ENCODE measurements around the gene MAP6. TPM values are rescaled to one million over a fixed set of nuclear protein-coding genes. Genes with fewer than 3 reads are reported as not detected.

The MAP6 gene
- total and polyA plus RNA-seq, 2 experiments from 2014 or later: 2.9 to 5.6 TPM

- no peak overlapping the region for H3K4me3 ChIP-seq
- no peaks in the 10 kb centered on the region for H3K9me3 ChIP-seq (ENCODE audit: low read depth)
- TF ChIP-seq, protein P1, sequence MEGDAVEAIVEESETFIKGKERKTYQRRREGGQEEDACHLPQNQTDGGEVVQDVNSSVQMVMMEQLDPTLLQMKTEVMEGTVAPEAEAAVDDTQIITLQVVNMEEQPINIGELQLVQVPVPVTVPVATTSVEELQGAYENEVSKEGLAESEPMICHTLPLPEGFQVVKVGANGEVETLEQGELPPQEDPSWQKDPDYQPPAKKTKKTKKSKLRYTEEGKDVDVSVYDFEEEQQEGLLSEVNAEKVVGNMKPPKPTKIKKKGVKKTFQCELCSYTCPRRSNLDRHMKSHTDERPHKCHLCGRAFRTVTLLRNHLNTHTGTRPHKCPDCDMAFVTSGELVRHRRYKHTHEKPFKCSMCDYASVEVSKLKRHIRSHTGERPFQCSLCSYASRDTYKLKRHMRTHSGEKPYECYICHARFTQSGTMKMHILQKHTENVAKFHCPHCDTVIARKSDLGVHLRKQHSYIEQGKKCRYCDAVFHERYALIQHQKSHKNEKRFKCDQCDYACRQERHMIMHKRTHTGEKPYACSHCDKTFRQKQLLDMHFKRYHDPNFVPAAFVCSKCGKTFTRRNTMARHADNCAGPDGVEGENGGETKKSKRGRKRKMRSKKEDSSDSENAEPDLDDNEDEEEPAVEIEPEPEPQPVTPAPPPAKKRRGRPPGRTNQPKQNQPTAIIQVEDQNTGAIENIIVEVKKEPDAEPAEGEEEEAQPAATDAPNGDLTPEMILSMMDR (IDR thresholded peaks at IDR 0.05; ENCODE audit: low read depth, low read length): no peak
- H3K27me3 ChIP-seq: no peaks in the 10 kb centered on the region
- peaks cover 4% of the 10 kb centered on the region for H3K4me1 ChIP-seq (ENCODE audit: low read depth)
- H3K36me3 ChIP-seq: no peaks in the 10 kb centered on the region
- DNase-seq (ENCODE audit: low read depth in 1 of 2, low spot score in 1 of 2): no peak
- no peak overlapping the region for H3K27ac ChIP-seq
Measured at GRCh38 chr11:75644946-75645345, 23.9 kb downstream of the MAP6 start.

DNA sequence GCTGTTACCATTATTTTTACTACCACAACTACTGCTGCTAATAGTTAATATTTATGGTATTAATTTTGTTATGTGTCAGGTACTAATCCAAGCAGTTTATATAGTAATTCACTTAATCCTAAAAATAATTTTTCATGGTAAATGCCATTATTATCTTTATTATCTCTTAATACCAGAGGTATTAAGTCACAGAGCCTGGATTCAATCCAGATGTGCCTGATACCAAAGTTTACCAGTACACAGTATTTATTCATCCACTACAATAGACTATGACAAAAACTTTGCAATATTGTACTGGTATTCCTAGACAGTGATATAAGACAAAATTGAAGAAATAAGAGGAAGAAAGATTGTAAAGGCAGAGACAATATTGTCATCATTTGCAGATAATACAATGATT, 24.5 kb downstream of the MAP6 start:
- TF ChIP-seq, protein P1 (IDR thresholded peaks at IDR 0.05; ENCODE audit: low read depth, low read length): no peak
- Histone ChIP-seq H3K36me3 (no peaks in the 10 kb centered on the region), H3K27me3 (no peaks in the 10 kb centered on the region), H3K9me3 (ENCODE audit: low read depth) (no peaks in the 10 kb centered on the region), H3K4me1 (ENCODE audit: low read depth) (peaks cover 10% of the 10 kb centered on the region), H3K4me3 (no peak overlapping the region), H3K27ac (no peak overlapping the region)
- no peak for DNase-seq (ENCODE audit: low read depth in 1 of 2, low spot score in 1 of 2)

DNA sequence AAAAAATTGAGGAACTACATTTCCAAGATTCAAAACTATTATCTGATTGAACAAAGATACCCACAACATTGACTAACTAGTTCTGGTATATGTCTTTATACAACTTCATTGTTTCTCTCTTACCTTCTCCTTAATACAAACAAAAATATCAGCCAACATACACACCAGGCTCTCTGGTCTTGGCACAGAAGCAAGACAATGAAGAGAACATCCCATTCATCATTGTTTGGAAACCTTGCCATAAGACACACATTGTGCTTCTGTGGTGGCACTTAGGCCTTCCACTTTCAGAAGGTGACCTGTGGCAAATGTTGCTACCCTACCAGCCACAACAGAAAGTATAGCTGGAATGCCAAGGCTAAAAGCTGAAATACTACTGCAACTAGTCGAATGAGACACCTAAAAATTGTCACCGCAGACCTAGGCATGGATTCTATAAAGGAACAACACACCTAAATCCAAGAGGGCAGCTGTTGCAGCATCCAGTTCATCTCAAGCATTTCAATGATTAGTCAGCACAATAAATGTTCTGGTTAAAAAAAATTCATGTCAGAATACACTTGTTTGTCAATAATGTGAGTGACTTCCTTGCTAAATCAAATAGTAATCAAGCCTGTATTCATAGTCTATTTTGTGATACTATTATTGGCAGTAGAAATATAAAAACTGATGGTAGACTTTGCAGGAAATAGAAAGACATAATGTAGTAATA, 26.3 kb downstream of the MAP6 start:
- TF ChIP-seq, protein P1 (IDR thresholded peaks at IDR 0.05; ENCODE audit: low read depth, low read length): no peak
- Histone ChIP-seq H3K27me3 (no peaks in the 10 kb centered on the region), H3K4me1 (ENCODE audit: low read depth) (peaks cover 16% of the 10 kb centered on the region), H3K4me3 (no peak overlapping the region), H3K9me3 (ENCODE audit: low read depth) (no peaks in the 10 kb centered on the region), H3K36me3 (no peaks in the 10 kb centered on the region), H3K27ac (no peak overlapping the region)
- no peak for DNase-seq (ENCODE audit: low read depth in 1 of 2, low spot score in 1 of 2)

- Histone ChIP-seq H3K36me3 (no peaks in the 10 kb centered on the region), H3K9me3 (ENCODE audit: low read depth) (no peaks in the 10 kb centered on the region), H3K4me1 (ENCODE audit: low read depth) (peaks cover 16% of the 10 kb centered on the region), H3K27me3 (no peaks in the 10 kb centered on the region), H3K27ac (no peak overlapping the region), H3K4me3 (no peak overlapping the region)
- peak; percentile 78 to 80 for DNase-seq (ENCODE audit: low read depth in 1 of 2, low spot score in 1 of 2)
- TF ChIP-seq, protein P1 (IDR thresholded peaks at IDR 0.05; ENCODE audit: low read depth, low read length): no peak
Measured at GRCh38 chr11:75639762-75640181, 29.1 kb downstream of the MAP6 start.

DNA sequence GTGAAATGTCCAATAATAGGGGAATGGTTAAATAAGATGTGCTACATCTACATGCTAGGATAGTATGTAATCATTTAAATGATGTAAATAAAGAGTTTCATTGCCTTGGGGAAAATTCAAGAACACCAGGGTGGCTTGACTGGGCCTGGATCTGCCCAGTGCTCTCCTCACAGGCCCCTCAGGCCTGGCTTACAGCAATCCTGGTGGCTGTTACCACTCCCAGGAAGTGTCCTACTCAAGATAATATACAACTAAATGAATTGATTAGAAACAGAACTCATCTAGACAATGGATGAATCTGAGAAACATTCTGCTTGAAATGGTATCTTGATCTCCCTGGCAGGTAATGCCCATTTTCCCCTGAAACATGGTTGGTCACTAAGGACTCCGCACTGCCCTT, 30.8 kb downstream of the MAP6 start:
- DNase-seq (ENCODE audit: low read depth in 1 of 2, low spot score in 1 of 2): no peak

More for the DNA sequence above, 30.8 kb downstream of the MAP6 start:
- no peak overlapping the region for H3K4me3 ChIP-seq
- H3K9me3 ChIP-seq (ENCODE audit: low read depth): no peaks in the 10 kb centered on the region
- H3K4me1 ChIP-seq (ENCODE audit: low read depth): peaks cover 16% of the 10 kb centered on the region
- no peaks in the 10 kb centered on the region for H3K27me3 ChIP-seq
- H3K36me3 ChIP-seq: no peaks in the 10 kb centered on the region
- H3K27ac ChIP-seq: no peak overlapping the region
- TF ChIP-seq, protein P1 (IDR thresholded peaks at IDR 0.05; ENCODE audit: low read depth, low read length): no peak
